HG03139 (cell line): Measurements from ENCODE around the gene GRID2IP.

ENCODE experiments used
- ATAC-seq: cut with Tn5 transposase; IDR thresholded peaks from one replicate; pipeline ENCODE4 v1.9.1; 2021; ENCODE audit not compliant: unreplicated experiment

Gene GRID2IP

GRCh38 chr7:6563936-6564770 is 12.9 kb upstream of the GRID2IP start:
- ATAC-seq = no peak

GRCh38 chr7:6562106-6562505 is 10.8 kb upstream of the GRID2IP start:
- no peak for ATAC-seq

GRCh38 chr7:6559896-6560295 is 8.6 kb upstream of the GRID2IP start:
- no peak for ATAC-seq

DNA sequence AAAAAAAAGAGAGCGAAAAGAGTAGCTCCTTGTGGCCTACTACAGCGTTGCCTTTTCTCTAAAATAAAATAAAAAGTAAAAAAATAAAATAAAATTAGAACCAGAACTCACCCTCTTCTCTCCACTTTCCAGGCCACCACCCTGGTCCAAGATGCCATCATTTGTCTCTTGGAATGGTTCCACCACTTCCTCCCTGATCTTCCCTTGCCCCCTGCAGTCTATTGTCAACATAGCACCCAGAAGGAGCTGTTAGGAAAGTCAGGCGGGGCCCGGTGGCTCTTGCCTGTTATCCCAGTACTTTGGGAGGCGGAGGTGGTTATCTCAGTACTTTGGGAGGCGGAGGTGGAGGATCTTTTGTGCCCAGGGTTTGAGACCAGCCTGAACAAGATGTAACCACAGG is 7.6 kb upstream of the GRID2IP start:
- no peak for ATAC-seq

GRCh38 chr7:6556196-6556595 is 4.9 kb upstream of the GRID2IP start:
- no peak for ATAC-seq

DNA sequence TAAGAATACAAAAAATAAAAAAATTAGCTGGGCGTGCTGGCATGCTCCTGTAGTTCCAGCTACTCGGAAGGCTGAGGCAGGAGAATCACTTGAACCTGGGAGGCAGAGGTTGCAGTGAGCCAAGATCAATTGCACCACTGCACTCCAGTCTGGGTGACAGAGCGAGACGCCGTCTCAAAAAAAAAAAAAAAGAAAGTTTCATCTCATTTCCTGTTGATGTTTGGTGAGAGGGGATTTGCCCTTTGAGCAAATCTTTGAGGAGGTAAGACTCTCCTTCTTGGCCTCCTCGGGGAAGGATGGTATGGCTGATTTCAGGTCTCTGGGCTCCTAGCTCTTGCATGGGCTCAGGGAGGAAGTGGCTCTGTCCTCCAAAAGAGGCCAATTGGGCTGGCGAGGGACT is 3.6 kb upstream of the GRID2IP start:
- ATAC-seq = no peak

DNA sequence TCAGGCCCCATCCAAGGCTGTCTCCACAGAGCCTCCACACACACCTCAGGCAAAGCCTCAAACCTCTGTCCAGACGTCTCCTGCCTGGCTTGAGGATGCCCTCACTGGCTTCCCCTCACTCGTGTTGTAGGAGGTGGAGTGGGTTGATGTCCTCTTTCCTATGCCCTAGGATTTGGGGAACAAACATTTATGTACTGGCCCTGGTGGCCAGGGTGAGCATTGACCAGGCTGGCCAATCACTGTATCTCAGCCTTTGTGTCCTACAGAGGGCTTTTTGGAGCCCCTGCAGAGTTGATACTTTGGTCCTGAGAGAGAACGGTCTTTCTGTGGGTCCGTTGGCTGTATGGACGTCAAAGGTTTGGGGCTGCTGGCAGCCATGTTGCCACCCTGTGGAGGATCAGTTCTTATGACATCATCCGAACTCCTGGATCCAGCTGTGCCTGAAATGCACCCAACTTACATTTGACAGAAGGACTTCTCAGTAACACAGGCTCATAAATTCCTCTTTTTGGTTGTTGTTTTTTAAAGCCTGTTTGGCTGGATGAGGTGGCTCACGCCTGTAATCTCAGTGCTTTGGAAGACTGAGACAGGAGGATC is 2.3 kb upstream of the GRID2IP start:
- no peak for ATAC-seq

- ATAC-seq = no peak
Observed at GRCh38 chr7:6547400-6547799, 3.9 kb downstream of the GRID2IP start.

GRCh38 chr7:6546498-6547251 is 4.6 kb downstream of the GRID2IP start:
- ATAC-seq = no peak

DNA sequence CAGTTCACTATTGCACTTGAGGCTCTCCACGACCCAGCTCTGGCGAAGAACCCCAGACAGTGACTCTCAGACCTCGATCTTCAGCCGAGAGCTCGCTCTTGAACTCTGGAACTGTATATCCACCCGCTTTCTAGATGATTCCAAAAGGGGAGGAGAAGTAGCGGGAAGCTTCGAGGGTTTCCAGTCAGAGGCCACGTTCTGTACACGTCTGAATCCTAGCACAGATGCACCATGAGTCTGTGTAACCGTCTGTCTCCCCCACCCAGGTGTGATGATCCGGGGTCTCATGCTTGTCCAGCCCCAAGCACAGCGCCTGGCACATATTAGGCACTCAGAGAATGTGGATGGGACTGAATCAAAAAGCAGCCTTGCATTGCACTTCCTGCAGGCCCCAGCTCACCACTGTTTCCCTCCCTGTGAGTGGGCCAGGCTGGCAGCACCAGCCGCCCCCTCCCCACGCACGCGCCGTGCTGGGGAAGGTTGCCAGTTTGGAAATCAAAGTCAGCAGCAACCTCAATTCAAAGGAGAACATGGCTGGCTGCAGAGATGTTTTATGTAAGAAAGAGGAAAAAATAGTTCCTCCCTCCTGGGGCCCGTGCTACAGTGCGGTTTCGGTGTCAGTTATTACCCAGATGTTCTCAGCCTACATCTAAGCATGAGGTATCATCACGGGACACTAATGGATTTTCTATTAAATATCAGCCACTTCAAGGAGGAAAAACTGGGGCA is 5.7 kb downstream of the GRID2IP start:
- no peak for ATAC-seq

GRCh38 chr7:6542368-6542767 is 8.9 kb downstream of the GRID2IP start:
- ATAC-seq = no peak

- ATAC-seq = no peak
Observed at GRCh38 chr7:6536262-6537260, 14.7 kb downstream of the GRID2IP start.

DNA sequence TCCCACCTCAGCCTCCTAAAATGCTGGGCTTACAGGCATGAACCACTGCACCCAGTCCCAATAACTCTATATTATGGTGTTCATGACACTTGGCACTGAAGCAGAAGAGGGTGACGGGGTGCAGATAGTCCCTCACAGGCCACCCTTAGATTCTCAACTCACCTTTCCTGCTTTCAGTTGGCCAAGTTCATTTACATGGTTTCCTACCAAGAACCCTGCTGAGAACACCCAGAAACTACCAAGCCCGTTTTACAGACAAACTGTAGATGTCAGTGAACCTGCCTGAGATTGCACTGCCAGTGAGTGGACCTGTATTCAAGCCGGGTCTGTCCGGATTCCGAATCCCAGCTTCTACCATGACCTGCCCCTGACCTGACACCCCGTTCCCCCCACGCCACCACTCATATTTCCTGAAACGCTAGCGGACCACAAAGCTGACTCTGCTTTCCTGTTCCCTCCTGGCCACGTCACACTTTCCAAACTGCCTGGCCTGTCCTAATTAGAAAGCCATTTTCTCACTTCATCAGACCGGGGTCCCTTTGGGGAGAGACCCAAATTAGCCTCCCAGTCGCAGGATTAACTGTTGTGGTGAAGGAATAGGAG is 17.3 kb downstream of the GRID2IP start:
- no peak for ATAC-seq

GRCh38 chr7:6532516-6532915 is 18.7 kb downstream of the GRID2IP start:
- ATAC-seq = no peak

- ATAC-seq = no peak
Observed at GRCh38 chr7:6531492-6532279, 19.6 kb downstream of the GRID2IP start.

GRCh38 chr7:6530626-6531491 is 20.4 kb downstream of the GRID2IP start:
- ATAC-seq = peak; percentile 44

GRCh38 chr7:6529643-6530042 is 21.6 kb downstream of the GRID2IP start:
- ATAC-seq = no peak
